Anterior cingulate cortex (tissue), 58 donors: Measurements from ENCODE around the gene COL23A1.

Source experiments
- DNase-seq, 58 donors: peaks; one replicate each; lab custom pipeline; 2025; lab: John Stamatoyannopoulos, UW

The COL23A1 gene

GRCh38 chr5:178338126-178338749, 252.0 kb downstream of the COL23A1 start:
- no peak for DNase-seq

DNA sequence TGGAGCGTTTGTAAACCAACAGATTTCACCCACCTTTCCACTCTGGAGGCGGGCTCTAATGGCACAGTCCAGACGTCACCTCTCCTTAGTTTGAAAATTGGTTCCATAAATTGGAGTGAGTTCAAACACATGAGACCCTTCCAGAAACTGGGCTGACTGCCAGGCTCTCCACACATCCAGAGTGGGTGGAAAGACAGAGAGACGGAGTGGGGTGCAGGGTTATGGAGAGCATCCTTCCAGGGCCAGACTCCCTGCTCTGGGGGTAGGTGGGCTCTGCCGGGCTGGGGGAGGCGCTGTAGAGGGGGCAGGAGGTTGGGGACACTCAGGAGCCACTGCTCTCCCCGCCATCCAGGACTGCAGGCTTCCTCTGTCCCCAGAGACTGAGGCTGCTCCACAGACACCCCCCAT, 252.9 kb downstream of the COL23A1 start:
- DNase-seq, result no peak

DNA sequence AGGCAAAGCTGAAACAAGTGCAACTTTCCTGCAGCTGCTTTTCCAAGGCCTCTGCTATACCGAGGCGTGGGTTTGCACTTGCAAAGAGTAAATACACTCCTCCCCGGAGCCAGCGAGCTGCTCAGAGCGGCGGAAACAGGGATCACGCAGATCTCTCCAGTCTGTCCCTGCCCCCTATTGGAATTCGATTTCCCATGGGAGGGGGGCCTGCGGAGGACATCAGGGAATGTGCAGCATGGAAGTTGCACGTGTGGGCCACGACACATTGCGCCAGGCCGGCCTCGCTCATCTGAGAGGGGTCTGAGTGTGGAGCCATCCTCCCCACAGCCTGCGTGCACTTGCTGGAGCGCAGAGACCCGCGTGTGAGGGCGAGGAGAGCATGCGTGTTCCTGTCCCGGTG, 253.3 kb downstream of the COL23A1 start:
- no peak for DNase-seq

DNA sequence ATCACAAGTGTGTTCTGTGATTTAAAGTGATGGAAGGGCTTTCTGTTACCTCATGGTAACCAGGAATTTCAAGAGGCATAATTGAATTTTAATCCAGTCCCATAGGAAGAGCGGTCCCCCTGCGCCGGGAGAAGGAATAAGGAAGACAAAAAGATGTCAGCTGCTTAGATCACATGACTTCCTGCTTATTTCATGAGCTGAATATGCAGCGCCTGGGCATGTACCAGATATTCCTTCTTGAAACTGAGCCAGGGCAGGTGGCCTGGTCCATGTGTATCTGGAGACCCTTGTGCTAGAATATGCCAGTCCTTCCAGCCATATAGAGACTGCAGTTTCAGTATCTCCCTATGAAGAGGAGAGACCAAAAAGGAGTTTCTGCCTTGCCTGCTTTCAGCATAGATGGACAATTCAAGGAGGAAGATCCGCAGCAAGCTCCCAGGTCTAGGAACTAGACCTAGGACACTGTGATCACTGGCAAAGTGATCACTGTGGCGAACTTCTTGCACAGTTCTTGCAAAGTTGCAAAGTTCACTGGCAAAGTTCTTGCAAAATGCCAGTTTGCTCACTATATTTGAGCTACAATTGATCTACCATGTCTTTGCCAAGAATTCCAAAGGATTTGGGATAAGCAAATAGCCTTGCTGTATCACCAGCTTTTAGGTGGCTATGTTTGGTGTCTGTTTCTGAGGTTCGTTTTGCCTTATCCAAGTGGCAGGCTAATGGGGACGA, 254.7 kb downstream of the COL23A1 start:
- no peak for DNase-seq

DNA sequence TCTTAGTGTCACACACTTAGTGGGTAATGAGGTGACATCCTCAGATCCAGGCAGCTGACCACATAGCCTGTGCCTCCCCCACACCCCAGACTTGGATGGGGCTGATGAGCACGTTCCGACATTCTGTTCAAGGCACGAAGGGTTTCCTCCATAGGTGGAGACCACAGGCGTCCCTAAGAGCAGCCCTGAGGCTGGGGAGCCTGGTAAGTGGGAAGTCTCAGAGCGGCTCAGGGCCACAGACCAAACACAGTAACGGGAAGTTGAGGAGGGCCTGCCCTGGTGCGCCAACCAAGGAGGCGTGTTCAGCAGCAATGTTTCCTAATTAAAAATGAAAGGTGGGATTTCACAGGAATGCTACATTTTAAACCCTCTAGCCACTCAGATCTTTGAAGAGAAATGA, 255.3 kb downstream of the COL23A1 start:
- DNase-seq, result no peak

DNA sequence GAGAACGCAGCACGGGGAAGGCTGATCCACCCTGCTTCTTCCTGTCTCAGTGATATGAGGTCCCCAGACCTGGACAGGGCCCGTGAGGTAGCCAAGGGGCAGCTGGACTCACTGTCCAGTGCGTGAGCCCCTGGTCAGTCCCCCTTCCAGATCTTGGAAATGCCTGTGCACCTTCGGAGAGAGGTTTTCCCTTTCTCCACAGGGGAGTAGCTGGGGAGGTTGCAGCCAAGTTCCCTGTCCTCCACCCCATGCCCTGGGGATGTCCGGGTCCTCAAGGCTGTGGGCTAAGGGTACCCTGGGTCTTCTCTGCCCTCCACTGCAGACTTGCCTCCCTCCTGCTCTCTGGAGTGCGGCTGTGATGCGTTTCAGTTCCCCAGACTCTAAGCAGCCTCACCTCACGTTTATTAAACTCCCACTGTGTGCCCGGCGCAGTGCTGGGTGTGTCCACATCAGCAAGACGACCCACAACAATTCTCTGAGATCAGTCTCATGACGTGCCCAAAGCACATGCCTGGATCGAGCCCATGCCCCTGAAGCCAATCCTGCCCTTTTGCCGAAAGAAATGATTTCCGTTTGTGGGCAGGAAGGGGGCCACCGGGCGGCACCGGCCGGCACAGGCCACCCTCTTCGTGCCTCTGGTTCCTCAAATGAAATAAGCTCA, 256.2 kb downstream of the COL23A1 start:
- DNase-seq, result no peak

GRCh38 chr5:178332210-178332641, 258.0 kb downstream of the COL23A1 start:
- no peak for DNase-seq

GRCh38 chr5:178331491-178331996, 258.6 kb downstream of the COL23A1 start:
- peak in 56 of 58 donors; percentile 17 to 96 (median 78) for DNase-seq

GRCh38 chr5:178330791-178331404, 259.3 kb downstream of the COL23A1 start:
- peak in 14 of 58 donors; percentile 1 to 71 (median 44) for DNase-seq

DNA sequence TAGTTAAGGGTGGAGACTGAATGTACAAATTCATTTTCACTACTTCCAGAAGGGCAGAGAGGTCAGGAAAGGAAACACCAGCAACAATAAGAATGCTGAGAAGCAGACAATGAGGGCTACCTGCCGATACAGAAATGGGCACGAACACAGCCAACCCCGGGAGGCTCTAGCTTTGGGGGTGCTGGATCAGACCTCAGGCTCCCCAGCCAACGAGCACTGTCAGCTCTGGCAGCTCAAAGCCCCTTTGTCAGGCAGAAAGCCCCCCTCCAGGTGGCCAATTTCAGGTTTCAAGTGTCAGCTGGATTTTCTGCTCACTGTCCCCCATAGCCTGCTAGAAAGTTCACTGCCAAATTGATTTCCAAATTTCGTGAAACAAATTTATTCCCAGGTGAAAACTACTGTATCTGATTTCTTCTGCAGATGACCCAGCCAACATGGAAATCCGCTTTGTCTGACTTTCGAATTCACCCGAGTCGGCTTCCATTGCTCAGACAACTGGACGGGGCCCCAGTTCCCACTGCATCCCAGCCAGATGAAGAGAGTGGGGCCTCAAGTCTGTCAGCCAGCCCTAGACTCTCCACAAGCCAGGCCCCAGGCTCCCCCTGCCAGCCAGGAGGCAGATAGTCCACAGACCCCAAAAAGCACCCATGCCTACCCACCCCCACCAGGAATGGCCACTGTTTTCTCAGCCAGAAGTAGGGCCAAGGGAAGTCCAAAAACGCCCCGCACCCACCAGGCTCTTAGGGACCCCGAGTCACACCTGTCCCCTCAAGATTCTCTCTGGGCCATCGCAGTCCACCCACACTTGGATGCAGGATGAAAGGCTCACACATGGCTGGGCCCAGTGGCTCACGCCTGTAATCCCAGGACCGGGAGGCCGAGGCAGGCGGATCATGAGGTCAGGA, 261.1 kb downstream of the COL23A1 start:
- DNase-seq, result no peak

GRCh38 chr5:178327931-178328711, 262.1 kb downstream of the COL23A1 start:
- no peak for DNase-seq

GRCh38 chr5:178327446-178327845, 262.7 kb downstream of the COL23A1 start:
- DNase-seq, result no peak

DNA sequence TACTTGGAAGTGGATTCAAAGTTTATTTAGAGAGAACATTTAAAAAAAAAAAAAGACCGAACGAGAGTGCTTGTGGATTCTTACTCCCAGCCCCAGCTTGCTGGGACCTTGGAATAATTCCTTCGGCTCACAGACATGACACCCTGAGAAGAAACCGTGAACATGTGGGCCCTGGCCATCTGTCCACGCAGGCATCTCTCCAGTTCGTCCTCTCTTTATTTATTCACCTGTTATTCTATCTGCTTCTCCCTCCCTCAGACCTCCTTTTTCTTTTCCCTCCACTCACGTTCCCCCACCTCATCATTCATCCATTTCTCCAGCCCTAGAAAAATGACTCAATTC, 263.8 kb downstream of the COL23A1 start:
- DNase-seq, result peak in 7 of 58 donors; percentile 22 to 81 (median 49)

- peak in 12 of 58 donors; percentile 6 to 81 (median 34) for DNase-seq
Observed at GRCh38 chr5:178325679-178326373, 264.4 kb downstream of the COL23A1 start.

- no peak for DNase-seq
Observed at GRCh38 chr5:178325311-178325678, 264.9 kb downstream of the COL23A1 start.

DNA sequence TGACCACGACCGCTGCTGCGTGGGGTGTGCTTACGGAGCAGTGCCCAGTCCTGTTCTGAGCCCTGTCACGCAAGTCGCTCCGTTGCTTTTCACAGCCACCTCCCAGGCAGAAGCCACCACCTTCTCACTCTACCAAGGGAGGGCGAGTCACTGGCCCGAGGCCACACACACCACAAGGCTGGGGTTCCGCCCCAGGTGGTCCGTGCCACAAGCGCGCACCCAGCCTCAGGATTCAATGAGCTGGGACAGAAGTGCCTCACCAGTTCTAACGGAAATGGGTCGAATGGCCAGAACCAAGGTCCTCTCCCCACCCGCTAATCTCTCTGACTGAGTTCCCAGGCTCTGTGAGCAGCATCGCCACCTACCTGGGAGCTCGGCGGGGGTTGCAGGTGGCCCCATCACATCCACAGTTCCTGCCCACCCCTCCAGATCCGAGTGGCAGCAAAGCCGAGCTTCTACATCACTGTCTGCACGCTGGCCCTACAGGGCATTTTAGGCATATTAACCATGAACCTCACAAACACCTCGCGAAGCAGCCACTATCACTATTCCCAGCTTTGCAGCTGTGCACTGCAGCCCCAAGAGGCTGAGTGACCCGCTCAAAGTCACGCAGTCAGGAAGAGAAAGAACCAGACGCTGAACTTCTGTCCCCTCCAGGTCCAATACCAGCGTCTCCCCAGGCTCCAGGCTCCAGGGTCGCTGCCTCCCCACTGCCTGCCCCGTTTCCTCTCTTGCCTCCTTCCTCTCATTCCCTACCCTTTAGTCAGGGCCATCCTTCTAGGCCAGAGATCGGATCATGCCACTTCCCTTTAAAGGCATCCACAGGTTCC, 265.5 kb downstream of the COL23A1 start:
- no peak for DNase-seq

GRCh38 chr5:178323961-178324360, 266.2 kb downstream of the COL23A1 start:
- no peak for DNase-seq

GRCh38 chr5:178323541-178323865, 266.7 kb downstream of the COL23A1 start:
- DNase-seq, result no peak
